ENCODE results near the gene RGS10.

Gene RGS10

GRCh38 chr10:119517235-119518141 is 25.0 kb downstream of the RGS10 start:
- DNase-seq: peak; percentile 84

- DNase-seq: peak; percentile 89
Observed at GRCh38 chr10:119516381-119517234, 25.9 kb downstream of the RGS10 start.

GRCh38 chr10:119515511-119516045 is 26.9 kb downstream of the RGS10 start:
- no peak for DNase-seq

- DNase-seq: no peak
Observed at GRCh38 chr10:119514819-119515218, 27.7 kb downstream of the RGS10 start.

GRCh38 chr10:119511828-119512515 is 30.5 kb downstream of the RGS10 start:
- DNase-seq: no peak

GRCh38 chr10:119509909-119510451 is 32.5 kb downstream of the RGS10 start:
- DNase-seq: no peak

GRCh38 chr10:119507115-119507514 is 35.4 kb downstream of the RGS10 start:
- no peak for DNase-seq

- DNase-seq: no peak
Observed at GRCh38 chr10:119505588-119506315, 36.8 kb downstream of the RGS10 start.

- no peak for DNase-seq
Observed at GRCh38 chr10:119505131-119505551, 37.4 kb downstream of the RGS10 start.

- DNase-seq: no peak
Observed at GRCh38 chr10:119504651-119505050, 37.9 kb downstream of the RGS10 start.

- DNase-seq: no peak
Observed at GRCh38 chr10:119503821-119504220, 38.7 kb downstream of the RGS10 start.

GRCh38 chr10:119502618-119503155 is 39.8 kb downstream of the RGS10 start:
- DNase-seq: no peak

- peak; percentile 69 for DNase-seq
Observed at GRCh38 chr10:119502209-119502608, 40.3 kb downstream of the RGS10 start.

- no peak for DNase-seq
Observed at GRCh38 chr10:119501690-119502089, 40.8 kb downstream of the RGS10 start.

- no peak for DNase-seq
Observed at GRCh38 chr10:119500821-119501220, 41.7 kb downstream of the RGS10 start.

GRCh38 chr10:119500123-119500795 is 42.3 kb downstream of the RGS10 start:
- no peak for DNase-seq

GRCh38 chr10:119499677-119500002 is 42.9 kb downstream of the RGS10 start:
- no peak for DNase-seq

GRCh38 chr10:119498889-119499676 is 43.4 kb downstream of the RGS10 start:
- DNase-seq: no peak

GRCh38 chr10:119497243-119497642 is 45.3 kb downstream of the RGS10 start:
- no peak for DNase-seq

GRCh38 chr10:119496273-119496672 is 46.2 kb downstream of the RGS10 start:
- DNase-seq: peak; percentile 56

All from activated CD4-positive, alpha-beta T cell treated with anti-CD3 and anti-CD28 coated beads, Interleukin-2, amount 50 U/mL, for 16 hours (primary cell).